ENCODE measurements around the gene TSPAN7.
A peak's percentile ranks its signal among the peaks of the same experiment; 100 is the strongest.

TSPAN7 gene

GRCh38 chrX:38561126-38561868 is at the start of gene TSPAN7:
Gene TSPAN7, plus strand, starts transcription at chrX:38561542. Its CDS starts 5 bp downstream, at chrX:38561547.
- peak; percentile 51 for DNase-seq (ENCODE audit: low read depth)

GRCh38 chrX:38513112-38513742 is 48.1 kb upstream of the TSPAN7 start:
- no peak for DNase-seq (ENCODE audit: low read depth)

- DNase-seq (ENCODE audit: low read depth), result no peak
Observed at GRCh38 chrX:38514016-38514854, 47.1 kb upstream of the TSPAN7 start.

- no peak for DNase-seq (ENCODE audit: low read depth)
Observed at GRCh38 chrX:38515291-38515690, 46.1 kb upstream of the TSPAN7 start.

- DNase-seq (ENCODE audit: low read depth), result no peak
Observed at GRCh38 chrX:38516196-38516774, 45.1 kb upstream of the TSPAN7 start.

GRCh38 chrX:38519651-38520050 is 41.7 kb upstream of the TSPAN7 start:
- no peak for DNase-seq (ENCODE audit: low read depth)

GRCh38 chrX:38538134-38538533 is 23.2 kb upstream of the TSPAN7 start:
- DNase-seq (ENCODE audit: low read depth), result no peak

GRCh38 chrX:38539748-38540147 is 21.6 kb upstream of the TSPAN7 start:
- no peak for DNase-seq (ENCODE audit: low read depth)

- DNase-seq (ENCODE audit: low read depth), result no peak
Observed at GRCh38 chrX:38548508-38548907, 12.8 kb upstream of the TSPAN7 start.

GRCh38 chrX:38552721-38553120 is 8.6 kb upstream of the TSPAN7 start:
- DNase-seq (ENCODE audit: low read depth), result no peak

GRCh38 chrX:38558686-38559085 is 2.7 kb upstream of the TSPAN7 start:
- no peak for DNase-seq (ENCODE audit: low read depth)

GRCh38 chrX:38560776-38561125 is 591 bp upstream of the TSPAN7 start:
- no peak for DNase-seq (ENCODE audit: low read depth)

GRCh38 chrX:38561951-38562719 is 793 bp downstream of the TSPAN7 start:
- DNase-seq (ENCODE audit: low read depth), result no peak

- DNase-seq (ENCODE audit: low read depth), result no peak
Observed at GRCh38 chrX:38563030-38563429, 1.7 kb downstream of the TSPAN7 start.

- DNase-seq (ENCODE audit: low read depth), result no peak
Observed at GRCh38 chrX:38570396-38570795, 9.1 kb downstream of the TSPAN7 start.

GRCh38 chrX:38571058-38571457 is 9.7 kb downstream of the TSPAN7 start:
- DNase-seq (ENCODE audit: low read depth), result no peak

GRCh38 chrX:38574858-38575257 is 13.5 kb downstream of the TSPAN7 start:
- no peak for DNase-seq (ENCODE audit: low read depth)

- DNase-seq (ENCODE audit: low read depth), result no peak
Observed at GRCh38 chrX:38575888-38576287, 14.5 kb downstream of the TSPAN7 start.

GRCh38 chrX:38577738-38578137 is 16.4 kb downstream of the TSPAN7 start:
- DNase-seq (ENCODE audit: low read depth), result no peak

GRCh38 chrX:38578167-38578566 is 16.8 kb downstream of the TSPAN7 start:
- no peak for DNase-seq (ENCODE audit: low read depth)

GRCh38 chrX:38583181-38583580 is 21.8 kb downstream of the TSPAN7 start:
- DNase-seq (ENCODE audit: low read depth), result no peak

- no peak for DNase-seq (ENCODE audit: low read depth)
Observed at GRCh38 chrX:38594434-38594833, 33.1 kb downstream of the TSPAN7 start.

All from fibroblast of gingiva (primary cell).